K562 (cell line): Measurements from ENCODE around the gene HIGD1C. TPM values are rescaled to one million over a fixed set of nuclear protein-coding genes. Genes with fewer than 3 reads are reported as not detected.

ENCODE experiments used
- ATAC-seq: fragments of 200-7000 bp; cut with Tn5 transposase; 3 replicates; pipeline ENCODE4 v1.9.1; 2020; ENCODE audit warnings: moderate library complexity
- BruUV-seq: library from RNA; stranded (reverse); fragments of 400-500 nt; replicated peaks from 2 replicates; lab custom pipeline; 2021; lab: Mats Ljungman, UMichigan
- CTCF ChIA-PET: fragments of 300-600 bp; formaldehyde crosslinking; extraction: SDS; loops from one replicate; lab custom pipeline; 2021; ENCODE audit warnings: low intra/inter-chr PET ratio; lab: Yijun Ruan, JAX
- POLR2A ChIA-PET: fragments of 300-600, 350-650 bp; sonication (Branson Sonifier 250); formaldehyde crosslinking; extraction: SDS; loops from one replicate; lab custom pipeline; 2021; ENCODE audit warnings: antibody characterized with exemption, inconsistent platforms; lab: Yijun Ruan, JAX
- DNase-seq, 4 experiments: peaks; one replicate each; pipeline versions ENCODE4 v3.0.0 to v3.0.0-alpha.2; 2011 to 2018; ENCODE audit warnings: low spot score in 3 of 4, mixed read lengths in 3 of 4; ENCODE audit errors: extremely low read depth in 1 of 4
- FAIRE-seq: peaks from 2 replicates; lab custom pipeline; 2011; peaks lifted over from hg19 to GRCh38; lab: Jason Lieb, UNC
- H2AFZ ChIP-seq: 2 replicates; pipeline ENCODE4 v1.6.0; 2011; ENCODE audit warnings: low read depth, low read length, control low read depth, inconsistent platforms
- H3K27ac ChIP-seq: fragments of 200-600 bp; 3 replicates; pipeline ENCODE4 v1.8.0; 2011; ENCODE audit warnings: low read depth, mild to moderate bottlenecking, control low read depth, inconsistent platforms, low read length, moderate library complexity, mixed read lengths; ENCODE audit errors: extremely low read depth
- H3K27me3 ChIP-seq, 2 experiments: fragments of 300-600 bp in 1 of 2; 2 replicates in 1 of 2; 3 replicates in 1 of 2; pipeline versions ENCODE4 v1.6.0 to v1.8.0; 2011; ENCODE audit warnings: inconsistent platforms in 2 of 2, low read length in 2 of 2, mild to moderate bottlenecking in 1 of 2, mixed read lengths in 1 of 2, moderate library complexity in 1 of 2; ENCODE audit not compliant: control insufficient read depth in 2 of 2, insufficient read depth in 2 of 2
- H3K36me3 ChIP-seq: fragments of 300-600 bp; 3 replicates; pipeline ENCODE4 v1.8.0; 2011; ENCODE audit warnings: mild to moderate bottlenecking, low read length, inconsistent platforms; ENCODE audit not compliant: control insufficient read depth, insufficient read depth
- H3K4me1 ChIP-seq, 2 experiments: fragments of 200-600 bp in 1 of 2; replicated peaks in 1 of 2; 2 replicates in 1 of 2; 3 replicates in 1 of 2; pipeline versions ENCODE4 v1.5.1 to v1.8.0; 2011; ENCODE audit warnings: inconsistent platforms in 2 of 2, low read length in 2 of 2, mild to moderate bottlenecking in 1 of 2, mixed read lengths in 1 of 2, moderate library complexity in 1 of 2; ENCODE audit not compliant: control insufficient read depth in 2 of 2, insufficient read depth in 2 of 2
- H3K4me2 ChIP-seq: 2 replicates; pipeline ENCODE4 v1.6.1; 2011; ENCODE audit warnings: low read length, control low read depth, inconsistent platforms, mixed read lengths; ENCODE audit not compliant: insufficient read depth
- H3K4me3 ChIP-seq: fragments of 200-600 bp; sonication (generic), shearing (Covaris generic); 2 replicates; pipeline ENCODE4 v1.5.1; 2016; ENCODE audit warnings: control low read depth, inconsistent platforms
- H3K79me2 ChIP-seq: fragments of 200-600 bp; 3 replicates; pipeline ENCODE4 v1.8.0; 2011; ENCODE audit warnings: low read length, inconsistent platforms; ENCODE audit not compliant: control insufficient read depth, insufficient read depth
- H3K9ac ChIP-seq, 2 experiments: 2 replicates each; pipeline versions ENCODE4 v1.6.0 to v1.6.1; 2011; ENCODE audit warnings: low read depth in 2 of 2, low read length in 2 of 2, control low read depth in 1 of 2, inconsistent platforms in 1 of 2, mild to moderate bottlenecking in 1 of 2, mixed read lengths in 1 of 2; ENCODE audit not compliant: insufficient read depth in 1 of 2
- H3K9me1 ChIP-seq: one replicate; pipeline ENCODE4 v1.6.0; 2011; ENCODE audit warnings: inconsistent platforms, mild to moderate bottlenecking, low read length, moderate library complexity; ENCODE audit not compliant: control insufficient read depth, insufficient read depth
- H3K9me3 ChIP-seq: replicated peaks from 2 replicates; pipeline ENCODE4 v1.5.1; 2011; ENCODE audit warnings: low read depth, low read length, inconsistent platforms; ENCODE audit not compliant: control insufficient read depth, insufficient read depth
- H4K20me1 ChIP-seq: replicated peaks from 2 replicates; pipeline ENCODE4 v1.6.1; 2011; ENCODE audit warnings: low read length, inconsistent platforms, mixed read lengths; ENCODE audit not compliant: control insufficient read depth, insufficient read depth
- CREB1 ChIP-seq, 2 experiments: sonication (generic) in 1 of 2; formaldehyde crosslinking in 1 of 2; IDR thresholded peaks; 2 replicates each; pipeline versions ENCODE4 v1.6.1 to v1.8.0; 2012 to 2022; ENCODE audit warnings: inconsistent platforms in 1 of 2, mild to moderate bottlenecking in 1 of 2, missing genetic modification reagents in 1 of 2, moderate library complexity in 1 of 2
- DPF2 ChIP-seq: fragments of 450-650 bp; IDR thresholded peaks from 2 replicates; pipeline ENCODE4 v1.6.1; 2016
- E2F1 ChIP-seq: sonication (generic); formaldehyde crosslinking; IDR thresholded peaks from 2 replicates; pipeline ENCODE4 v1.8.1; 2023; ENCODE audit warnings: mild to moderate bottlenecking, missing genetic modification reagents, moderate library complexity
- ILF3 ChIP-seq: fragments of 450-650 bp; IDR thresholded peaks from 2 replicates; pipeline ENCODE4 v1.6.1; 2018; ENCODE audit warnings: antibody characterized with exemption, mild to moderate bottlenecking, moderate library complexity, borderline replicate concordance
- MITF ChIP-seq: IDR thresholded peaks from 2 replicates; pipeline ENCODE4 v1.6.1; 2014; ENCODE audit warnings: antibody characterized with exemption
- RBM15 ChIP-seq: fragments of 200-400 bp; formaldehyde crosslinking; IDR thresholded peaks from 2 replicates; pipeline ENCODE4 v1.6.1; 2018; ENCODE audit warnings: mild to moderate bottlenecking, low read length, moderate library complexity; ENCODE audit not compliant: insufficient read depth
- ZNF184 ChIP-seq: sonication (generic); formaldehyde crosslinking; IDR thresholded peaks from 2 replicates; pipeline ENCODE4 v1.5.0; 2020; ENCODE audit warnings: missing genetic modification reagents
- ZNF3 ChIP-seq: fragments of 250-450 bp; sonication (Bioruptor Pico); IDR thresholded peaks from 2 replicates; pipeline ENCODE4 v1.5.0; 2021; ENCODE audit warnings: mild to moderate bottlenecking, moderate library complexity
- WGBS: fragments of 100-300 bp; shearing (Covaris generic); methylation state at CpG from one replicate; pipeline ENCODE4 v1.1.6; 2016; ENCODE audit warnings: low coverage, mixed read lengths; ENCODE audit not compliant: insufficient coverage; ENCODE audit errors: missing lambda C conversion rate; 5-methylcytosine and 5-hydroxymethylcytosine counted together
- in situ Hi-C: fragments of 300-500 bp; cut with MboI; formaldehyde crosslinking; loops from 4 replicates; pipeline ENCODE4 v1.15.0; 2018; ENCODE audit warnings: inconsistent platforms, mixed read lengths
- intact Hi-C: fragments of 100-400 bp; cut with micrococcal nuclease; formaldehyde crosslinking; loops from 2 replicates; pipeline ENCODE4 v1.14.2; 2022
- polyA plus RNA-seq, 8 experiments: library from polyadenylated mRNA; depleted of rRNA in 4 of 8; stranded (reverse) in 5 of 8; unstranded in 3 of 8; fragments of >200 nt; fragmentation: Nextera tagmentation in 2 of 8; fragmentation: Illumina TruSeq in 1 of 8; extraction: Ambion mirVana in 2 of 8; extraction: Trizol in 1 of 8; gene quantifications; 2 replicates each; pipeline versions ENCODE4 v1.2.1 to v1.2.3, GENCODE V29; 2011 to 2014; ENCODE audit warnings: inconsistent platforms in 1 of 8, missing spikeins in 1 of 8
- total RNA-seq, 7 experiments: library from RNA; depleted of rRNA in 6 of 7; stranded (reverse); fragments of >200 nt in 6 of 7; fragmentation: Illumina TruSeq in 2 of 7; extraction: Trizol in 2 of 7; gene quantifications; 2 replicates each; pipeline versions ENCODE4 v1.2.1 to v1.2.3, GENCODE V29; 2011 to 2021; ENCODE audit warnings: low replicate concordance in 1 of 7

Gene HIGD1C
- total and polyA plus RNA-seq, 9 of the 15 experiments (the other 6 are each of a cell fraction or from before 2014, with no cell fraction given), result not detected

DNA sequence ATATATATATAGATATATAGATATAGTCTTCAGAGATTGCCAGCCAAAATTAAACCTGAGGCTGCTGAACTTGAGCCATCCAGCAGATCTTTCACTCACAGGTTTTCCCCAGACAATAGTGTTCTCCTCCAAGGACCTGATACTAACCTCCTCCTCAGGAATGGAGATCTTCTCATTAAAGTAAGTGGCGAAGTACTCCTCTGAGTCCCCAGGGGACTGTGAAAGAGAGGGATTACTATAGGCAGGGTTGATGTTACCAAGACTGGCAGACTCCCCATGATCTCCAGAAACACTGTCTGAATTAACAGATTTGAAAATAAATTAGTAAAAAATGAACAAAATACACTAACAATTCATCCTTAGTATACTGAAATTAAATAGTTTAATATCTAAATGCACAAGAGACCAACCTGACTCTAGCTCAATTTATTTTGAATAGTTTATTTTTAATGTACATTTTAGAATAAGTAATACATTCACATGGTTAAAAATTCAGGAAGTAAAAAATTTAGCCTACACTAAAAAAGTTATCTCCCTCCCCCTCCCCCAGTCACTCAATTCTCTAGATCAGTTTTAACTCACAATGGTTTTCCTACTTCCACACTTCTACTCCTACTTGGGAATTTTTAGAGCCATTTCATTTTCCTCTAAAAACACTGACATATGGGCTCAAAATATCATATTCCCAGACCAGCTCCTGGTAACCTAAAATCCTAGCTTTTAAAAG, 56.1 kb downstream of the HIGD1C start:
- no peaks in the 10 kb centered on the region for H4K20me1 ChIP-seq
- BruUV-seq, result no TSS peak
- no peak overlapping the region for H3K9ac ChIP-seq
- ATAC-seq (no peak), FAIRE-seq (no peak), DNase-seq (no peak)
- CTCF ChIA-PET, result no interaction called here
- POLR2A ChIA-PET, result interaction anchor here (0.5 to 0.9 kb wide), 3 partner anchors 13 to 898 kb away, joined by 3 read pairs; no protein-coding TSS in a partner anchor
- H3K79me2 ChIP-seq, result peaks cover 41% of the 10 kb centered on the region
- no peak overlapping the region for H2AFZ ChIP-seq
- 100% methylated on average over 1 of the region's 1 CpG for WGBS
- TF ChIP-seq CREB1 (IDR thresholded peaks at IDR 0.05) (no peak), CREB1 (CRISPR knock-in tag; IDR thresholded peaks at IDR 0.05) (no peak), E2F1 (no peak), RBM15 (no peak), ZNF184 (CRISPR knock-in tag) (no peak), DPF2 (no peak), ZNF3 (CRISPR knock-in tag) (no peak), ILF3 (no peak), MITF (no peak)
- H3K4me2 ChIP-seq, result no peak overlapping the region
- H3K9me1 ChIP-seq, result no peaks in the 10 kb centered on the region
- H3K9me3 ChIP-seq, result no peaks in the 10 kb centered on the region
- no peak overlapping the region for H3K27ac ChIP-seq
- intact Hi-C loops (no loop called here), in situ Hi-C loops (no loop called here)
- peaks cover 1 to 11% of the 10 kb centered on the region in 2 experiments; a peak in 4 of 5 replicates for H3K4me1 ChIP-seq
- no peak overlapping the region for H3K4me3 ChIP-seq
- H3K27me3 ChIP-seq, result no peaks in the 10 kb centered on the region
- H3K36me3 ChIP-seq, result peaks cover 48% of the 10 kb centered on the region
